ENCODE measurements around the gene TAF4.

Gene TAF4

GRCh38 chr20:61932711-61933480 is 132.8 kb downstream of the TAF4 start:
- DNase-seq (ENCODE audit: low read depth, low spot score), result no peak

GRCh38 chr20:61932199-61932592 is 133.5 kb downstream of the TAF4 start:
- no peak for DNase-seq (ENCODE audit: low read depth, low spot score)

GRCh38 chr20:61931476-61932198 is 134.0 kb downstream of the TAF4 start:
- no peak for DNase-seq (ENCODE audit: low read depth, low spot score)

GRCh38 chr20:61930776-61931475 is 134.8 kb downstream of the TAF4 start:
- DNase-seq (ENCODE audit: low read depth, low spot score), result no peak

GRCh38 chr20:61929971-61930666 is 135.6 kb downstream of the TAF4 start:
- no peak for DNase-seq (ENCODE audit: low read depth, low spot score)

GRCh38 chr20:61929561-61929960 is 136.1 kb downstream of the TAF4 start:
- DNase-seq (ENCODE audit: low read depth, low spot score), result no peak

- DNase-seq (ENCODE audit: low read depth, low spot score), result no peak
Measured at GRCh38 chr20:61927826-61928541, 137.7 kb downstream of the TAF4 start.

GRCh38 chr20:61927193-61927825 is 138.4 kb downstream of the TAF4 start:
- no peak for DNase-seq (ENCODE audit: low read depth, low spot score)

GRCh38 chr20:61926796-61927192 is 138.9 kb downstream of the TAF4 start:
- DNase-seq (ENCODE audit: low read depth, low spot score), result no peak

GRCh38 chr20:61926253-61926613 is 139.4 kb downstream of the TAF4 start:
- no peak for DNase-seq (ENCODE audit: low read depth, low spot score)

GRCh38 chr20:61925555-61926252 is 140.0 kb downstream of the TAF4 start:
- DNase-seq (ENCODE audit: low read depth, low spot score), result peak; percentile 55

- DNase-seq (ENCODE audit: low read depth, low spot score), result no peak
Measured at GRCh38 chr20:61924858-61925554, 140.7 kb downstream of the TAF4 start.
